Measurements from ENCODE around the gene TUFT1.
"Not testable (repeated sequence)": the region's sequence is repeated elsewhere in the genome, so short reads cannot be mapped to it uniquely, and the experiment has no call there.

TUFT1 gene

DNA sequence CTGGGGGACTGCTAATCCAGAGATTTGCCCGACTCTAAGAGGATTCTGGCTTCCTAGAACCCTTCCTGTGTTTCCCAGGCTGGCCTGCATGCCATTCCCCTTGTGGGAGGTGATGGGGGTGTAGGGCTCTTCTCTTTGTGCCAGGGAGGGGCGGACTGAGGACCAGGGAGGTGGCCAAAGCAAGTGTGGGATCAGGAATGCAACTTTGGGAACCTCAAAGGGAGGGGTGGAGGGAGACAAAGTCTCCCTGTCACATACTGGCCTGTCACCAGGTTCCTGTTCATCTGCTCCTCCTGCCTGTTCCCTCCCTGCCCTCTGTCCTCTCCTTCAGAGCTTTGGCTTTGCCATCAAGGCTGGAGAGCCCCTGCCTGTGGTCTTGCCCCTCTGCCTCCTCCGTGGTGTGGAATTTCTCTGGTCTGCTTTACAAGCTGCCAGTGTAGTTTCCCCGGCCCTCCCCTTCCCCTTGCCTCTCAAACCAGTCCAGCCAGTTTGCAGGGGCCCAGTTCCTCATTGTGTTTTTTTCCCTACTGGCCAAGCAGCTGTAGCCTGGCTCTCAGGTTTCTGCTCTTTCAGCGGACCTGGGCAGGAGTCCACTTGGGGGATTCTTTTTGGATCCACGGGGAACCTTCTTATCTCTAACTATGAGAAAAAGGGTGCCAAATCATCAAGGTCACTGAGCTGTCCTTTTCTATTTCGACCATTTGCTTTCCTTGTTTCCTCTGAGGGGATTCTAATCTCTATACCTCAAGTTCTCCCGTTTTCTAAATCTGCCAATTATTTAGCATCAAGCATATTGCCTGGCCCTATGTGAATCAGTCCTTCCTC, 27.1 kb upstream of the TUFT1 start:
- no peak for DNase-seq (ENCODE audit: low read depth, low spot score)

DNA sequence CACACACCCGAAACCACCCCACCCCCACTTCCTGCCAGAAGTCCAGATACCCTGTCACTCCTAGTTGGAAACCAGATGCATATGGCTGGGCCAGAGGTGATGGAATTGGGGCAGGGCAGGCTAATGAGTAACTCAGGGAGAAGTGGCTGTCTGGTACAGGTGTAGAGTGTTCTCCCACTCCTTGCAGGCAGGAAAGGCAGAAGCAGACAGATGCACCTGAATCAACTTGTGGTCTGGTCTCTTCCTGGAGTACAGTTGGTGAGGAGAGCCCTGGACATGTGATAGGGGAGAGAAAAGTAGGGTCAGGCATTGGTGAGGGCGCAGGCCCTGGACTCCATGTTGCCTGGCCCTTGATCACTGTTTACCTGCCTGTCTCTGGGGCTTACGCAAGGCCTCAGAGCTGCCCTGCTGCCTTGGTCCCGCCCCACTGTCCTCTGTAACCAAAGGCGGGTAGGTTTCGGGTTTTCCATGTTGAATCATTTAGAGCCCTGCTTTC, 26.4 kb upstream of the TUFT1 start:
- DNase-seq (ENCODE audit: low read depth, low spot score), result no peak

DNA sequence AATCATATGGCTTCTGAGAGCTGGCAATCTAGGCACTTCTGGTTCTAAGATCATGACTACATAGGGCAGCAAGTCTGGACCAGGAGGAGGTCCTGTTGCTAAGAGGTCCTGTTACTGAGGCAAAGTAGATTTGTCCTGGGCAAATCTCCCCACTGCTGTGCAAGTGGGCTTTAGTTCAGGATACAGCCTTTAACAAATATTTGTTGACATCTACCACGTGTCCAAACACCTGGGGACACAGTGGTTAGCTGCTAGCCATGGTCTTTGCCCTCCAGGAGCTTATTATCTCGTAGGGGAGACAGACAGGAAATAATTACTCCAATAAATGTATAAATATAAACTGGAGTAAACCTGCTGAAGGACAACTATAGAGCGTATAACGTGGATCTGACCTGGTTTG, 25.7 kb upstream of the TUFT1 start:
- DNase-seq (ENCODE audit: low read depth, low spot score), result no peak

DNA sequence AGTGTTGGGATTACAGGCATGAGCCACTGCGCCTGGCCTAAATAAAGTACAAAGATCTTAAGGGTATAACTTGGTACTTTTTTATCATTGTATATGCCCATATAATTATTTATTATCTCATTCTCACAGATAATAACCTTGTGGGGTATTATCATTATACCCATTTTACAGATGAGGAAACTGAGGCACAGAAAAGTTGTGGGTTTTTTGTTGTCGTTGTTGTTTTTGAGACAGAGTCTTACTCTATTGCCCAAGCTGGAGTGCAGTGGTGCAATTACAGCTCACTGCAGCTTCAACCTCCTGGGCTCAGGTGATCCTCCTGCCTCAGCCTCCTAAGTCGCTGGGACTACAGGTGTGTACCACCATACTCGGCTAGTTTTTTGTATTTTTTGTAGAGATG, 24.8 kb upstream of the TUFT1 start:
- DNase-seq (ENCODE audit: low read depth, low spot score), result no peak

DNA sequence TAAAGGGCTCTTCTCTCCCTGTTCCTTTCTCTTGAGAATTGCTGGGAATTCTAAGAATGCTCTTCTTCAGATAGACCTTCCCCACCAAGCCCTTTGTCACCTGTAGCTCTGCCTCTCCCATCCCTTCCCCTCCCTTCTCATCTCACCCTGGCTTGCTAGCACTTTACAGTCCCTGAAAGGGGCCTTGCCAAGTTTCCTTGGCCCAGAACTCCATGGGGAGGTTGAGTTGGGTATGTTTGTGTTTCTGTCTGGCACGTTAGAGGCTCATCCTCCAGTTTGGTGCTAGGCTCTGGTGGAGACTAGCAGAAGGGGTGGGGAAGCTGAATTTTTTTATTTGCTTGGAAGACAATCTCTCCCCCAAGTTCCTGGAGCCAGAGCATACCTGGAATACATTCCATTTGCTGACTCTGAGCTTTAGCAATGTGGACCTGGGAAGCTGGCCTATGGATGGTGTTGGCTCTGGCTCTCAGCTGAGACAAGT, 24.0 kb upstream of the TUFT1 start:
- peak; percentile 44 for DNase-seq (ENCODE audit: low read depth, low spot score)

DNA sequence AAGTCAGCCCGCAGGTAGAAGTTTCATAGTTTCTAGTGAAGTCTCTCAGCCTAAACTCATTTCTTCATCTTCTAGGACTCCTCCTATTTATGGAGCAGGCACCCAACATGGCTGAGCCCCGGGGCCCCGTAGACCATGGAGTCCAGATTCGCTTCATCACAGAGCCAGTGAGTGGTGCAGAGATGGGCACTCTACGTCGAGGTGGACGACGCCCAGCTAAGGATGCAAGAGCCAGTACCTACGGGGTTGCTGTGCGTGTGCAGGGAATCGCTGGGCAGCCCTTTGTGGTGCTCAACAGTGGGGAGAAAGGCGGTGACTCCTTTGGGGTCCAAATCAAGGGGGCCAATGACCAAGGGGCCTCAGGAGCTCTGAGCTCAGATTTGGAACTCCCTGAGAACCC, 21.7 kb upstream of the TUFT1 start:
- no peak for DNase-seq (ENCODE audit: low read depth, low spot score)

DNA sequence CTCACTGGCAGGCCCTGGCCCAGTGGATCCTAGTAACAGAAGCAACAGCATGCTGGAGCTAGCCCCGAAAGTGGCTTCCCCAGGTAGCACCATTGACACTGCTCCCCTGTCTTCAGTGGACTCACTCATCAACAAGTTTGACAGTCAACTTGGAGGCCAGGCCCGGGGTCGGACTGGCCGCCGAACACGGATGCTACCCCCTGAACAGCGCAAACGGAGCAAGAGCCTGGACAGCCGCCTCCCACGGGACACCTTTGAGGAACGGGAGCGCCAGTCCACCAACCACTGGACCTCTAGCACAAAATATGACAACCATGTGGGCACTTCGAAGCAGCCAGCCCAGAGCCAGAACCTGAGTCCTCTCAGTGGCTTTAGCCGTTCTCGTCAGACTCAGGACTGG, 21.2 kb upstream of the TUFT1 start:
- DNase-seq (ENCODE audit: low read depth, low spot score), result no peak

DNA sequence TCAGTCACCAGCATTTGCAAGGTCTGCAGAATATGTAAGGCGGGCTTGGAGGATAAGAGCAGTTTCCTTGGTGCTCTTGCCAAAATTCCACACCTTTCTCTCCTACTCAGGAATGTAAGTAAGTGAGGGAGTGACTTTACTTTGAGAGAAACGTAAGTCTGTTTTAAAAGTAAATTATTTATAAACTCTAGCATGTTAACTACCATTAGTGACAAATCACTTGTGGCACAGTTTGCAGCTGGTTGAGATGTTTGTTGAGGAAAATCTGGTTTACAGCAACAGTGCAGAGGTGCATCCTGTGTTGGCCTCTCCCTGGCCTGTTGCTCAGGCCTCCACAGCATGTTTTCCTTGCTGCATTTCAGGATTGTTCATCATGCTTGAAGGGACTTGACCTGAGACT, 20.4 kb upstream of the TUFT1 start:
- DNase-seq (ENCODE audit: low read depth, low spot score), result no peak

DNA sequence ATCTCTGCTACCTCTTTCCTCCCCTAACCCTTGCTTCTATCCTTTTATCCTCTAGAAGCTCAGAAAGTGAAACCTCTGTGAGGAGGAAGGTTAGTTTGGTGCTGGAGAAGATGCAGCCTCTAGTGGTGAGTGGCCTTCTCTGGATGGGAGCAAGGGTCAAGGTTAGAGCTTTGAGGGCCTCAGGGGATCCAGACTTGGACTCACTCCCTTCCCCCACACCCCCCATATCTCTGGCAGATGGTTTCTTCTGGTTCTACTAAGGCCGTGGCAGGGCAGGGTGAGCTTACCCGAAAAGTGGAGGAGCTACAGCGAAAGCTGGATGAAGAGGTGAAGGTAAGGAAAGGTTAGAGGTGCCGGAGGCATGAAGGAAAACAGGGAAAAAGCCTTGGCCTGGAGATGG, 19.8 kb upstream of the TUFT1 start:
- no peak for DNase-seq (ENCODE audit: low read depth, low spot score)

DNA sequence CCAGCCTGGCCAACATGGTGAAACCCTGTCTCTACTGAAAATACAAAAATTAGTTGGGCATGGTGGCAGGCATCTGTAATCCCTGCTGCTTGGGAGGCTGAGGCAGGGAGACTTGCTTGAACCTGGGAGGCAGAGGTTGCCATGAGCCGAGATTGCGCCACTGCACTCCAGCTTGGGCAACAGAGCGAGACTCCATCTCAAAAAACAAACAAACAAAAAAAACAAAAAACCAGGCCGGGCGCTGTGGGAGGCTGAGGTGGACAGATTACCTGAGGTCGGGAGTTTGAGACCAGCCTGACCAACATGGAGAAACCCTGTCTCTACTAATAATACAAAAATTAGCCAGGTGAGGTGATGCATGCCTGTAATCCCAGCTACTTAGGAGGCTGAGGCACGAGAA, 17.7 kb upstream of the TUFT1 start:
- DNase-seq (ENCODE audit: low read depth, low spot score), result not testable (repeated sequence)

DNA sequence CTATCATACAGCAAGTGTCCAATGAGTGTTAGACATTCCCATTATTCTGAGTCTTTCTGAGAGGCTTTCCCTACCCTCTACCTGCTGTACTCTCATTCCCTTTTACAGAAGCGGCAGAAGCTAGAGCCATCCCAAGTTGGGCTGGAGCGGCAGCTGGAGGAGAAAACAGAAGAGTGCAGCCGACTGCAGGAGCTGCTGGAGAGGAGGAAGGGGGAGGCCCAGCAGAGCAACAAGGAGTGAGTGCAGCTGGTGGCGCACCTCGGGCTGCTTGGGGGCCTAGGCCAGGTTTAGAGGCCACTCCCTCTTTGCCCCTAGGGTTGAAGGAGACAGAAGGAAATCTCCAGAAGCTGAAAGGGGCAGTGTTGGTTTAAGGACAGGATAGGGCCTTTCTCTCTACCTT, 16.8 kb upstream of the TUFT1 start:
- DNase-seq (ENCODE audit: low read depth, low spot score), result no peak

DNA sequence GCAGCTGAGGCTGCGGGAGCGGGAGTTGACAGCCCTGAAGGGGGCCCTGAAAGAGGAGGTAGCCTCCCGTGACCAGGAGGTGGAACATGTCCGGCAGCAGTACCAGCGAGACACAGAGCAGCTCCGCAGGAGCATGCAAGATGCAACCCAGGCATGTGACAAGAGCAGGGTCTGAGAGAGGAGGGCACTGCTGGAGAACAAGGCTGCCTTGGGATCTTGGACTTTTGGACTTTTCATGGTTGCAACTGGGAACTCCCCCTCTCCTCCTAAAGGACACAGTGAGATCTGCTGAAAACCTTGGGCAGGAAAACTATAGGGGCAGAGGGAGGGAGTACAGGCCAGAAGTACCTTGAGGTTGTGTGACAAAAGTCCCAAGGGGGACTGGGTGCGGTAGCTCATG, 15.4 kb upstream of the TUFT1 start:
- no peak for DNase-seq (ENCODE audit: low read depth, low spot score)

DNA sequence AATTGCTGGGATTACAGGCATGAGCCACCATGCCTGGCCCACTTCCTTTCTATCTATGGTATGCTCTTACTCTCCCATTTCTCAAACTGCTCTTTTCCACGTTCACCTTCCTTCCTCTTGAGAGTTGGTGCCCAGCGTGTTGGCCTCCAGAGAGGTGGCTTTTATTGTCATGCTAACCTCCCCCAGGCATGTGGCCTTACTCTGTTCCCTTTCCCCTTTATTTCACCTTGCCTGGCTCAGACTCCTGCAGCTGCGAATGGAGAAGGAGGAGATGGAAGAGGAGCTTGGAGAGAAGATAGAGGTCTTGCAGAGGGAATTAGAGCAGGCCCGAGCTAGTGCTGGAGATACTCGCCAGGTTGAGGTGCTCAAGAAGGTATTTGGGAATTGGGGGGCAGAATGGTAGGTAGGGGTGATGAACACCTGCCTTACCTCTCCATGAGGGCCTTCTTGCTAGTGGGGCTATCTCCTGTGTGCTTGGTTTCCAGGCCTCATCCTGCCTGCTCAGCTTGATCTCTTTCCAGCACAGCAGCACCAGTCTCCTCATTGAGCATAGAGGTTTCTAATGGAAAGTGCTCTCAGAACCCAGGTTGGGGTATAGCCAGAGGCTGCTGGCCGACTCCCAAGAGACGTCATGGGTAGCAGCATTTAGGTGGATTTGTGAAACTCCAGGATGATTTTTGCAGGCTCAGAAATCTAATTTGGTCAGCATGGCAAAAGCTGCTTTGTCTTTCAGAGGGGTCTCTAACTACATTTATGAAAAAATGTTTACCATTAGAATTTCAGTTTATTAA, 13.2 kb upstream of the TUFT1 start:
- no peak for DNase-seq (ENCODE audit: low read depth, low spot score)

DNA sequence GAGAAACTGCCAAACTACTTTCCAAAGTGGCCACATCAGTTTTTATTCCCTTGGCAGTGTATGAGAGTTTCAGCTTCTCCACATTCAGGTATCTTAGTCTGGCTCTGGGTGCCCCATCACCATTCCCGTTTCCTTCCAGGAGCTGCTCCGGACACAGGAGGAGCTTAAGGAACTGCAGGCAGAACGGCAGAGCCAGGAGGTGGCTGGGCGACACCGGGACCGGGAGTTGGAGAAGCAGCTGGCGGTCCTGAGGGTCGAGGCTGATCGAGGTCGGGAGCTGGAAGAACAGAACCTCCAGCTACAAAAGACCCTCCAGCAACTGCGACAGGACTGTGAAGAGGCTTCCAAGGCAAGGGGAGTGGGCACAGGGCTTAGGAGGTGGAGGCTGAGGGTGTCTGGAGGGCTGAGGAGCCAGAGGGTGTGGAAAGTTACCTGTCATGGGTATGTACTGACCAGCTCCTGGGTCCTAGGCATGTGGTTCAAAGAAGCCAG, 10.9 kb upstream of the TUFT1 start:
- DNase-seq (ENCODE audit: low read depth, low spot score), result no peak

DNA sequence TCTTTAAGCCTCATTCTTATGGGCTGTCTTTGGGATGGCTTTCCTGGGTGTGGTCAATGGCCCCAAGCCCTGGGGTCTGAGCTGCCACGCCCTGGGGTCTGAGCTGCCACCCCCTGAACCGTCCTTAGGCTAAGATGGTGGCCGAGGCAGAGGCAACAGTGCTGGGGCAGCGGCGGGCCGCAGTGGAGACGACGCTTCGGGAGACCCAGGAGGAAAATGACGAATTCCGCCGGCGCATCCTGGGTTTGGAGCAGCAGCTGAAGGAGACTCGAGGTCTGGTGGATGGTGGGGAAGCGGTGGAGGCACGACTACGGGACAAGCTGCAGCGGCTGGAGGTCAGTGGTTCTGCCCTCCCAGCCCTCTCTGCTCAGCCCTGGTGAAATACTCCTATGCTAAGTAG, 10.3 kb upstream of the TUFT1 start:
- DNase-seq (ENCODE audit: low read depth, low spot score), result no peak

DNA sequence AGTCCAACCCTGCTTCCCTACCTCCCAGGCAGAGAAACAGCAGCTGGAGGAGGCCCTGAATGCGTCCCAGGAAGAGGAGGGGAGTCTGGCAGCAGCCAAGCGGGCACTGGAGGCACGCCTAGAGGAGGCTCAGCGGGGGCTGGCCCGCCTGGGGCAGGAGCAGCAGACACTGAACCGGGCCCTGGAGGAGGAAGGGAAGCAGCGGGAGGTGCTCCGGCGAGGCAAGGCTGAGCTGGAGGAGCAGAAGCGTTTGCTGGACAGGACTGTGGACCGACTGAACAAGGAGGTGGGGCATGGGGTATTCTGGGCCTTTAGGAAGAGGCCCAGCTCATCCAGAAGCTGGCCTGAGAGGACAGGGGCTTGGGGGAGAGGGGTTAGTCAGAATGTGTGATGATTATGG, 9.6 kb upstream of the TUFT1 start:
- no peak for DNase-seq (ENCODE audit: low read depth, low spot score)

DNA sequence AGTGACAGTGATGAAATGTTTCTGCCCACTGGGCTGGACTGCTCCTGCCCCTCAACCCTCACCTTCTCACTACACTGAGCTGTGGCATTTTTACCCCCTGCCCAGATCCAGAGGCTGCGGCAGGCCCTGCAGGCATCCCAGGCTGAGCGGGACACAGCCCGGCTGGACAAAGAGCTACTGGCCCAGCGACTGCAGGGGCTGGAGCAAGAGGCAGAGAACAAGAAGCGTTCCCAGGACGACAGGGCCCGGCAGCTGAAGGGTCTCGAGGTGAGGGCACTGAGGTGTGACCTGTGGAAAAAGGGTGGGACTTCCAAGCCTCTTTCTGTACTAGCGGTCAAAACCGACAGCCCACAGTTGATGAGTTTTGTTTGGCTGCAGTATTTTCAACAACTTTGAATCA, 6.2 kb upstream of the TUFT1 start:
- no peak for DNase-seq (ENCODE audit: low read depth, low spot score)

DNA sequence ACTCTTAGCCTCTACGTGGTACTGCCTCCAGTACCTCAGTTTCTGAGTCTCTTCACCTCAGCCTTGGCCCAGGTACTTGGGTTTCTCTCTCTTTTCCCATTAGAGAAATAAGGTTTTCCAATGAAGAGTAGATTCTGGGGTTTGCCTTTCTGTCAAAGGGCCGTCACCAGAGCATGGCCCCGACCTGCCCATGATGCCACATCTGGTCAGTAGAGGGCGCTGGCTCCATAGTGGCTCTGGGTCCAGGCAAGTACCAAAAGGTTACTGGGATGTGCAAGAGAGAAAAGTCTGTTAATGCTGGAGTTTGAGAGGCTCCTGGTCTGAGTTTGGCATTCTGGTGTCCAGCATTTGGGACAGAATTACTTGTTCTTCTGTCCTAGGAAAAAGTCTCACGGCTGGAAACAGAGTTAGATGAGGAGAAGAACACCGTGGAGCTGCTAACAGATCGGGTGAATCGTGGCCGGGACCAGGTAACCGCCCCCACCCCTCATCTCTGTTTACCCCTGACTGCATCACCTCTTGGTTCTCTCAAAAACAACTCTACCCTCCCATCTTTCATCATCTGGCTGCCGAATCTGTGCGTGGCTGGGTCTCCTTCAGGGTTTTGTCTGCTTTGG, 5.3 kb upstream of the TUFT1 start:
- peak; percentile 82 for DNase-seq (ENCODE audit: low read depth, low spot score)

DNA sequence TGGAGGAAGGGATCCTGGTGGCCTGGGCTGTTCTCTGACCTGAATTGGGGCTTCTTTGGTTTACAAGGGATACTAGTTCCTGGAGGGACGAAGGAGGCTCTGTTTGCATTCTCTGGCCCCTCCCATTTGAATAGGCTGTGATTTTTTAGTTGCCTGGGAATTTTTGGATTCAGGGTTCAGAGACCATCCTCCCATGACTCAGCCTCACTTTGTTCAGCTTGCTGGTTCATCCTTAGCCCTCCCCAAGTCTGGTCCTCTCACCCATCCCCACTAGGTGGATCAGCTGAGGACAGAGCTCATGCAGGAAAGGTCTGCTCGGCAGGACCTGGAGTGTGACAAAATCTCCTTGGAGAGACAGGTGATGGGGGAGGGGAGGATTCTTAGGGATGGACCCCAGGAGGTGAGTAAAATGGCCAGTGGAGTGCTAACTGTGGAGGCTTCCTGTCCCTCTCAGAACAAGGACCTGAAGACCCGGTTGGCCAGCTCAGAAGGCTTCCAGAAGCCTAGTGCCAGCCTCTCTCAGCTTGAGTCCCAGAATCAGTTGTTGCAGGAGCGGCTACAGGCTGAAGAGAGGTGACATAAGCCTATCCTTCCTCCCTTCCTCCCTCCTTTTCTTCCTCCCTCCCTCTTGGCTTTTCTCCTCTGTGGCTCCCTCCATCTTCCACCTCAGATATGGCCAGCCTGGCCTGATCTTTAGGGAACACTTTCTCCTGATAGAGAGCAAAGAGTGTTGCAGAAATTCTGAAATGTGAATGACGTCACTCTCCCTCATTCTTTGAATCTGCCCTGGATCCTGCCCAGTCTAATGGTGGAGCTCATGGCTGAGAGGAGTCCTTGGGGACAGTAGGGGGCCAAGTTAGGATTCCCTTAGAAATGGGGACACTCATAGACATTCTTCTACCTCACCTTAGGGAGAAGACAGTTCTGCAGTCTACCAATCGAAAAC, 4.5 kb upstream of the TUFT1 start:
- no peak for DNase-seq (ENCODE audit: low read depth, low spot score)

DNA sequence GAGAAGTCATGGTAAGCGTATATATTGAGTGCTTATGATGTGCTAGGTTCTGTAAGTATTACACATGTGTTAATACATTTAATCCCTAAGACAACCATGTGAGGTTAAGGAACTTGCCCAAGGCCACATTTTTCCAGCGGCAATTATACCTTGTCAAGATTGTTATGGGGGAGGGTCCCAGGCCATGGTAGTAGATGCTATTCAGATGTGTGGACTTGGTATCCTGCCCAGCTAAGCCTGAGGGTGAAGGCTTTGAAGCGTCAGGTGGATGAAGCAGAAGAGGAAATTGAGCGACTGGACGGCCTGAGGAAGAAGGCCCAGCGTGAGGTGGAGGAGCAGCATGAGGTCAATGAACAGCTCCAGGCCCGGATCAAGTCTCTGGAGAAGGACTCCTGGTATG, 3.6 kb upstream of the TUFT1 start:
- no peak for DNase-seq (ENCODE audit: low read depth, low spot score)

DNA sequence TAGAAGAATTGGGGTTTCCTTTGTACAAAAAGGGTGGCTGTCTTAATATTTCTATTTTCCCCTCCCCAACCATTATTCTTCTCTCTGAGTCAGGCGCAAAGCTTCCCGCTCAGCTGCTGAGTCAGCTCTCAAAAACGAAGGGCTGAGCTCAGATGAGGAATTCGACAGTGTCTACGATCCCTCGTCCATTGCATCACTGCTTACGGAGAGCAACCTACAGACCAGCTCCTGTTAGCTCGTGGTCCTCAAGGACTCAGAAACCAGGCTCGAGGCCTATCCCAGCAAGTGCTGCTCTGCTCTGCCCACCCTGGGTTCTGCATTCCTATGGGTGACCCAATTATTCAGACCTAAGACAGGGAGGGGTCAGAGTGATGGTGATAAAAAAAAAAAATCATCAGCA, 3.0 kb upstream of the TUFT1 start:
- DNase-seq (ENCODE audit: low read depth, low spot score), result peak; percentile 96

All from astrocyte of the hippocampus (primary cell).